H54 (cell line): ENCODE measurements around the gene MRPL52.

ENCODE experiments used
- DNase-seq: peaks from one replicate; pipeline ENCODE4 v3.0.0; 2011; ENCODE audit warnings: low spot score, mixed read lengths; ENCODE audit not compliant: insufficient read length
- FAIRE-seq: peaks from 3 replicates; lab custom pipeline; 2011; peaks lifted over from hg19 to GRCh38; lab: Jason Lieb, UNC
- POLR2A ChIP-seq: IDR thresholded peaks from 2 replicates; pipeline ENCODE4 v1.6.1; 2011; ENCODE audit warnings: low read depth, mild to moderate bottlenecking, low read length

Gene MRPL52

DNA sequence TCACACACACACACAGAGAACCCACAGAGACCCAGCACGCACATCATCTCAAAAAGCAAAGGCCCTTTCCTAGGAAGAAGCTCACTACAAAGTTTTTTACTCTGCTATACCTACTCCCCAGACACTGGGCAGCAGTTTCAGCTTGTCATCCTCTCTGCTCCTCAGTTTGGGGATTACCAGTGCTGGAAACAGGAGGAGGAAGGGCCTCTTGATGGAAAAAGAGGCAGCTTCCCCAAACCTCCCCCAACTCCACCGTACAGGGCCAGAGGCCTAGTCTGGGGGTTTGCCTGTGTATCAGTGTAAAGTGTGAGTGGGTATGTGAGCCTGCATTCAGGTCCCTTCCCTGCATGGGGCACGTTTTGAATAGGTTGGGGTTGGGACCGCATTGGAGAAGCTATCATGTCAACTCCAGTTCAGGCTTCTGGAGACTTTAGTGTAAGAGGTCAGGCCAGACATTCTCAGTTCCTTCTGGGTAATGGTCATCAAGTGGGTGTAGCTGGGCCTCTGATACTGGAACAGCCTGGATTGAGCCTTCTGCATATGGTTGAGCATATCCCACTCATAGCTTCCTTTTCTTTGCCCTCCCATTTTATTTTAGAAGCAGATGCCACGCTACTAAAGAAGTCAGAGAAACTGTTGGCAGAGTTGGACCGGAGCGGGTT, 54.5 kb downstream of the MRPL52 start:
- FAIRE-seq: no peak
- no peak for TF ChIP-seq POLR2A
- no peak for DNase-seq
